GM12865 (cell line): Measurements from ENCODE around the gene GNAS-AS1.
"Not testable (repeated sequence)": the region's sequence is repeated elsewhere in the genome, so short reads cannot be mapped to it uniquely, and the experiment has no call there.

Experiments
- DNase-seq: peaks from one replicate; pipeline ENCODE4 v3.0.0; 2010; ENCODE audit warnings: low read depth
- H3K4me3 ChIP-seq: 2 replicates; pipeline ENCODE4 v1.5.1; 2011; ENCODE audit warnings: mild to moderate bottlenecking, low read depth, low read length, control low read depth
- TF ChIP-seq, protein P1 (sequence below): IDR thresholded peaks from 2 replicates; pipeline ENCODE4 v1.5.1; 2011; ENCODE audit warnings: low read length, control low read depth, low read depth, inconsistent platforms; ENCODE audit not compliant: insufficient read depth; ENCODE audit errors: missing control alignments

The GNAS-AS1 gene

DNA sequence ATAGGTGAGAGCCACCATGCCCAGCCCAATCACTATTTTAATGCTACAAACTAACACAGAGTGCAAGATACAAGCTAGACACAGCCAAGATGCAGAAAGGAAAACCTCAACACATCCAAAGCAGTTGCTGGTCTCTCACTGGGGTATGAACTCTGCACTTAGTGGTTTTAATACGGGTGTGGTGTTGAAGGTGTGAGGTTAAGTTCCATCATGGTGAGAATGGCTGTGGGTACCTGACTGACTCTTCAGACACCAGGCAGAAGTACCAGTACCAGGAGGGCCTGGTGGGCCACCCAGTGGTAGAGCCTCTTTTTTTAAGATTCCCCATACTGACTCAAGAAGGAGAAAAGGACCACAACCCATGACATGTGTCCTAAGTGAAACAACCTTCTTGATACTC, 13.0 kb downstream of the GNAS-AS1 start:
- TF ChIP-seq, protein P1, sequence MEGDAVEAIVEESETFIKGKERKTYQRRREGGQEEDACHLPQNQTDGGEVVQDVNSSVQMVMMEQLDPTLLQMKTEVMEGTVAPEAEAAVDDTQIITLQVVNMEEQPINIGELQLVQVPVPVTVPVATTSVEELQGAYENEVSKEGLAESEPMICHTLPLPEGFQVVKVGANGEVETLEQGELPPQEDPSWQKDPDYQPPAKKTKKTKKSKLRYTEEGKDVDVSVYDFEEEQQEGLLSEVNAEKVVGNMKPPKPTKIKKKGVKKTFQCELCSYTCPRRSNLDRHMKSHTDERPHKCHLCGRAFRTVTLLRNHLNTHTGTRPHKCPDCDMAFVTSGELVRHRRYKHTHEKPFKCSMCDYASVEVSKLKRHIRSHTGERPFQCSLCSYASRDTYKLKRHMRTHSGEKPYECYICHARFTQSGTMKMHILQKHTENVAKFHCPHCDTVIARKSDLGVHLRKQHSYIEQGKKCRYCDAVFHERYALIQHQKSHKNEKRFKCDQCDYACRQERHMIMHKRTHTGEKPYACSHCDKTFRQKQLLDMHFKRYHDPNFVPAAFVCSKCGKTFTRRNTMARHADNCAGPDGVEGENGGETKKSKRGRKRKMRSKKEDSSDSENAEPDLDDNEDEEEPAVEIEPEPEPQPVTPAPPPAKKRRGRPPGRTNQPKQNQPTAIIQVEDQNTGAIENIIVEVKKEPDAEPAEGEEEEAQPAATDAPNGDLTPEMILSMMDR, result no peak
- no peak overlapping the region for H3K4me3 ChIP-seq
- no peak for DNase-seq

DNA sequence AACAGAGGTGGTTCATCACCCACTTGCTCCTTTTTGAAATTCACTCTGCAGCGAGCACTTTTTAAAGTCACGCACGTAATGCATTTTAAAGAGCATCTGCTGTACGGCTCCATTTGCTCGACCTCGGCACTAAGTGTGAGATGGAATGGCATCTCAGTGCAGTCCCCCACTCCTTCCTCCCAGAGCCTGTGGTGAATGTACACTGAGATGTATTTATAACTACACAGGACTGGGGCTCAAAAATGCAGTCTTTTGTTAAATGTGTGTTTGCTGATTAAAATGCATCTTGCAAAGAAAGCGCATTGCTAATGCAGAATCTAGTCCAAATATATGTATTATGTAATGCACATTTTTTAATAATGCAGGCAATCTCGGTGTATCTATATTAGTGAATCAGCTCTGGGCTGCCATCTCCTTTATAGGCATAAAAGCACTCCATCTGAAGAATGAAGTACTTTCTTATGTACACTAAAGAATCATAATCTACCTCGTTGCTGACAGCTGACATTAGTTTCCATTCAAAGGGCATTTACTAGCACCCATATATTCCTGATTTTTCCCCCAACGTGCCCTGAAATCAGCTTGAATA, 14.0 kb downstream of the GNAS-AS1 start:
- DNase-seq, result no peak
- TF ChIP-seq, protein P1, result no peak
- no peak overlapping the region for H3K4me3 ChIP-seq

DNA sequence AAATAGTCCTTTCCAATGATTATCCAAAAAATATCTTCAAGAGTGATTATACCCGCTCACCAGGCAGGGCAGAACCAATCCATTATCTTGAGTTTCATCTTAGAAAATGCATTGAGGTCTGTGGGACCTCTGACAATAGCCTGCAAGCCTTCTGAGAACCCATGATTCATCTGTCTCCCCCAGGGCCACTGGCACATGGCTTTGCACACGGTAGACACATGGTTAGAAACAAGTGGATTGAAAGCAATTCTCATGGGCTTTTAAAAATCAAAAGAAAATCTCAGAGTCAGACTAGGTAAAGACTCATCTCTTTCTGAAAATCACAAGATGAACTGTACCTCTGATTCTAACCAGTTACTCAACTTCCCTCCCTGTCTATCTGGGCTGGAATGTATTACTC, 15.5 kb downstream of the GNAS-AS1 start:
- no peak overlapping the region for H3K4me3 ChIP-seq
- TF ChIP-seq, protein P1, result no peak
- DNase-seq, result no peak

DNA sequence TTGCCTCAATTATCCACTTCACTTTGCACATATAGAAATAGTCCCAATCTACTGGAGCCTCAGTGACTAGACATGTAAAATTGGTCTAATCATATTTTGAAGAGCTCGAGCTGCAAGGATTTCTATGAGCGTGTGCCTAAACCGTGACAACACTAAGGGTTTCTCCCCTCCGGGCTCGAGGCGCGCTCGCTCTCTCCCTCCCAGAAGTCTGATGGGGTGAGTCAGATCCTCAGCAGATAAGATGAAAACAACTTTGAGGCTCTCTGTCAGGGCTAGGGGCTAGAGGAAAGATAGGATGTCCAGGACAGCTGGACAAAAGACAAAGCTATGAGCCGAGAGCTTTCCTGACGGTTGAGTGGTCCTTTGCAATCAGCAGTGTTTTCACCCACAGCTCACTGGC, 16.8 kb downstream of the GNAS-AS1 start:
- TF ChIP-seq, protein P1, result no peak
- DNase-seq, result no peak
- no peak overlapping the region for H3K4me3 ChIP-seq

DNA sequence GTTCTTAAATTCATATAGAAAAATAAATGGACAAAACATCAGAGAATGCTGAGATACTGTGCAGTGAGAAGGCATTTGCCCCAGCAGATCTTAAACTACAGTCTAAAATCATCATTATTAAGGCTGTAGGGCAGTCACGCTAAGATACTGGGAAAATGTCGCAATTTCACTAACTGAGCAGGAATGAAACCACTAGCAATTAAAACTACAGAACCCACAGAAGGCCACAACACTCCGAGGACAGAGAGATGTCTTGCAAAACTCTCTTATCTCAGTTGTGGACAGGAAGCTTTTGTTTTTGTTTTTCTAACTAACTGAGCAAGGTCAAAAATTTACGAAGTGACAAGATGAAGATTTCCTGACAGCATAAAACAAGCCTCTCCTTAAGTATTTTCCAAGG, 18.2 kb downstream of the GNAS-AS1 start:
- no peak overlapping the region for H3K4me3 ChIP-seq
- TF ChIP-seq, protein P1, result no peak
- DNase-seq, result no peak

DNA sequence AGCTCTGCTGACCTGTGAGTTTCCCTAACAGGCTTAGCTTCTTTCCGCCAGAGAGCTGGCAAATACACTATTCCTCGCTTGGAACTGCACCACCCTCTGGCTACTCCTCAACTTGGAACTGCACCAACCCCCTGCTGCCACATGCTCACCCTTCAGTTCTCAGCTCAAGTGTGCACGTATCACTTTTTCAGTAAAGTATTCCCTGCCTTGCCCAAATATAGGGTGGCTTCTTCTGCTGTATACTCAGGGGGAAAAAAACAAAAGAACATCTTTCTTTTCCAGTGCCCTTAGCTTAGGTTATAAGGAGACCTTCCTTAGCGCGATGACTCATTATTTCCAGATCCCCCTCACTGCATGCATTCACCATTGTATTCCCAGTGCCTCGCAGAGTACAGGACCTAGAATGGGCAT, 21.2 kb downstream of the GNAS-AS1 start:
- TF ChIP-seq, protein P1, result no peak
- no peak overlapping the region for H3K4me3 ChIP-seq
- no peak for DNase-seq

DNA sequence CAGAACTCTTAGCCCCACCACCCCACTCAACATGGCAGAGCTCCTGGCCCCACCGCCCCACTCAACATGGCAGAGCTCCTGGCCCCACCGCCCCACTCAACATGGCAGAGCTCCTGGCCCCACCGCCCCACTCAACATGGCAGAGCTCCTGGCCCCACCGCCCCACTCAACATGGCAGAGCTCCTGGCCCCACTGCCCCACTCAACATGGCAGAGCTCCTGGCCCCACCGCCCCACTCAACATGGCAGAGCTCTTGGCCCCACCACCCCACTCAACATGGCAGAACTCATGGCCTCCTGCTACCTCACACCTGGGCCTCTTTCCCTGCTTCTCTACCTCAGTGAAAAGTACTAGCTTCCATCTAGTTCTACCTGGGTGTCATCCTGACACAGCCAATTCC, 21.9 kb downstream of the GNAS-AS1 start:
- not testable (repeated sequence) for DNase-seq, H3K4me3 ChIP-seq
